Measurements from ENCODE around the gene L2HGDH. TPM values are rescaled to one million over a fixed set of nuclear protein-coding genes. Genes with fewer than 3 reads are reported as not detected.

The L2HGDH gene
- polyA plus RNA-seq, 1 of the 3 experiments (the other 2 are of a cell fraction) = 8.4 TPM

DNA sequence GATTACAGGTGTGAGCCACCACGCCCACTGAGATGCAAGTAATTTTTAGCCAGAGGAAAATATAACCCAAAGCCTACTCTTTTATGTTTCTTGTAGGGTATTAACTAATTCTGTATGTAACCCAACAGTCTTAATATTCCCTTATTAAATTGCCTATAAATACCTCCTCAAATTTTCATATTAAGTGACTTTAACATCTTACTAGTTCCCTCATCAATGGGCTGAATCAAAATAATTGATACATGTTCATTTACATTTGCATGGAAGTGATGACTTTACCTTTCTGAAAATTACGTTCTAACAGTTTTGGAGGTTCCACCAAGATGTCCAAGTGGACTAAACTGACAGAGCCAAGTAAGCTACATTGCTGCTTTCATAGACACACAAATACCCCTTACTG is 83.7 kb downstream of the L2HGDH start:
- WGBS (ENCODE audit: low lambda C conversion rate) = 97% methylated on average over 2 of the region's 2 CpGs
- ChIA-PET CTCF (interaction anchor here (0.9 kb wide), 1 partner anchor 83 kb away, joined by 3 read pairs; the partner anchor contains the start of gene L2HGDH), POLR2A (no interaction called here)
- H3K36me3 ChIP-seq (replicated peaks in 1 of 2; ENCODE audit: control insufficient read depth in 1 of 2, insufficient read depth in 2 of 2, low read length in 1 of 2) = peaks cover 0 to 14% of the 10 kb centered on the region in 2 experiments
- H3F3A ChIP-seq (replicated peaks; ENCODE audit: insufficient read depth) = peaks cover 31% of the 10 kb centered on the region
- peaks cover 9 to 13% of the 10 kb centered on the region in 2 experiments for H3K4me1 ChIP-seq (ENCODE audit: control insufficient read depth in 1 of 2, insufficient read depth in 2 of 2, low read depth in 1 of 2, low read length in 1 of 2)
- H3K27ac ChIP-seq (ENCODE audit: low read depth in 2 of 2, low read length in 1 of 2) = no peak overlapping the region
- H3K9me2 ChIP-seq = no peaks in the 10 kb centered on the region
- no peak overlapping the region for H2AFZ ChIP-seq (ENCODE audit: low read depth)
- TF ChIP-seq GABPA (IDR thresholded peaks at IDR 0.05; ENCODE audit: low read depth) (no peak), EP300 (IDR thresholded peaks at IDR 0.05; ENCODE audit: borderline replicate concordance in 1 of 2, low read depth in 1 of 2, low read length in 1 of 2) (no peak), POLR2AphosphoS5 (IDR thresholded peaks at IDR 0.05; ENCODE audit: low read depth, low read length) (no peak), TAF1 (IDR thresholded peaks at IDR 0.05; ENCODE audit: borderline replicate concordance, low read depth, low read length) (no peak), GATA2 (CRISPR knock-in tag; IDR thresholded peaks at IDR 0.05) (no peak), FOXM1 (IDR thresholded peaks at IDR 0.05; ENCODE audit: low read depth) (no peak), SMC3 (IDR thresholded peaks at IDR 0.05; ENCODE audit: low read depth, low read length) (no peak), NFIC (IDR thresholded peaks at IDR 0.05; ENCODE audit: borderline replicate concordance) (no peak), ELF1 (IDR thresholded peaks at IDR 0.05) (no peak), SIN3A (IDR thresholded peaks at IDR 0.05; ENCODE audit: borderline replicate concordance, low read depth, low read length) (no peak), EZH2phosphoT487 (IDR thresholded peaks at IDR 0.05; ENCODE audit: borderline replicate concordance, low read depth) (no peak), MAX (IDR thresholded peaks at IDR 0.05; ENCODE audit: low read depth) (no peak), FOXJ3 (CRISPR knock-in tag; IDR thresholded peaks at IDR 0.05) (no peak), RCOR1 (IDR thresholded peaks at IDR 0.05; ENCODE audit: low read length) (no peak), NRF1 (IDR thresholded peaks at IDR 0.05; ENCODE audit: low read depth, low read length) (no peak), CTCF (IDR thresholded peaks at IDR 0.05) (no peak), RAD21 (IDR thresholded peaks at IDR 0.05; ENCODE audit: low read length) (no peak)
- TF ChIP-seq, protein P1, sequence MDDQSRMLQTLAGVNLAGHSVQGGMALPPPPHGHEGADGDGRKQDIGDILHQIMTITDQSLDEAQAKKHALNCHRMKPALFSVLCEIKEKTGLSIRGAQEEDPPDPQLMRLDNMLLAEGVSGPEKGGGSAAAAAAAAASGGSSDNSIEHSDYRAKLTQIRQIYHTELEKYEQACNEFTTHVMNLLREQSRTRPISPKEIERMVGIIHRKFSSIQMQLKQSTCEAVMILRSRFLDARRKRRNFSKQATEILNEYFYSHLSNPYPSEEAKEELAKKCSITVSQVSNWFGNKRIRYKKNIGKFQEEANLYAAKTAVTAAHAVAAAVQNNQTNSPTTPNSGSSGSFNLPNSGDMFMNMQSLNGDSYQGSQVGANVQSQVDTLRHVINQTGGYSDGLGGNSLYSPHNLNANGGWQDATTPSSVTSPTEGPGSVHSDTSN (IDR thresholded peaks at IDR 0.05) = no peak
- DNase-seq = no peak
- H3K79me2 ChIP-seq (ENCODE audit: insufficient read depth) = peaks cover 77% of the 10 kb centered on the region
- H3K27me3 ChIP-seq (ENCODE audit: insufficient read depth) = no peaks in the 10 kb centered on the region
- no peak overlapping the region for H3K9ac ChIP-seq
- H3K4me3 ChIP-seq (ENCODE audit: low read depth in 2 of 2, low read length in 1 of 2) = no peak overlapping the region
- no peaks in the 10 kb centered on the region for H3K9me3 ChIP-seq
- no peak overlapping the region for H3K4me2 ChIP-seq
- H4K20me1 ChIP-seq (ENCODE audit: insufficient read depth) = peaks cover 62% of the 10 kb centered on the region
